OCI-LY7 (cell line): ENCODE results near the gene AMIGO1.
A peak's percentile ranks its signal among the peaks of the same experiment; 100 is the strongest.

Experiments used
- EZH2phosphoT487 ChIP-seq: fragments of 200-600 bp; sonication (generic); IDR thresholded peaks from 2 replicates; pipeline ENCODE4 v1.6.1; 2018; ENCODE audit warnings: low read depth, borderline replicate concordance, mild to moderate bottlenecking, mixed run types, antibody characterized with exemption, low read length, moderate library complexity, mixed read lengths
- TF ChIP-seq, protein P1 (sequence below): fragments of 200-600 bp; sonication (generic); conservative IDR thresholded peaks from 2 replicates; pipeline ENCODE4 v1.5.1; 2014; ENCODE audit warnings: mild to moderate bottlenecking, antibody characterized with exemption, low read length, moderate library complexity, mixed read lengths

- TF ChIP-seq, protein P1, sequence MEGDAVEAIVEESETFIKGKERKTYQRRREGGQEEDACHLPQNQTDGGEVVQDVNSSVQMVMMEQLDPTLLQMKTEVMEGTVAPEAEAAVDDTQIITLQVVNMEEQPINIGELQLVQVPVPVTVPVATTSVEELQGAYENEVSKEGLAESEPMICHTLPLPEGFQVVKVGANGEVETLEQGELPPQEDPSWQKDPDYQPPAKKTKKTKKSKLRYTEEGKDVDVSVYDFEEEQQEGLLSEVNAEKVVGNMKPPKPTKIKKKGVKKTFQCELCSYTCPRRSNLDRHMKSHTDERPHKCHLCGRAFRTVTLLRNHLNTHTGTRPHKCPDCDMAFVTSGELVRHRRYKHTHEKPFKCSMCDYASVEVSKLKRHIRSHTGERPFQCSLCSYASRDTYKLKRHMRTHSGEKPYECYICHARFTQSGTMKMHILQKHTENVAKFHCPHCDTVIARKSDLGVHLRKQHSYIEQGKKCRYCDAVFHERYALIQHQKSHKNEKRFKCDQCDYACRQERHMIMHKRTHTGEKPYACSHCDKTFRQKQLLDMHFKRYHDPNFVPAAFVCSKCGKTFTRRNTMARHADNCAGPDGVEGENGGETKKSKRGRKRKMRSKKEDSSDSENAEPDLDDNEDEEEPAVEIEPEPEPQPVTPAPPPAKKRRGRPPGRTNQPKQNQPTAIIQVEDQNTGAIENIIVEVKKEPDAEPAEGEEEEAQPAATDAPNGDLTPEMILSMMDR, result 0 out of 2 replicates have a peak, but pooled peaks have one; percentile 8
- TF ChIP-seq EZH2phosphoT487, result no peak
Measured at GRCh38 chr1:109483672-109484518, 25.6 kb downstream of the AMIGO1 start, which contains the start of gene ATXN7L2.
